Hepatocyte (in vitro differentiated cells): ENCODE measurements around the gene KMT2D.

ENCODE experiments used
- EZH2 ChIP-seq: fragments of 200-600 bp; sonication (generic); IDR thresholded peaks from 2 replicates; pipeline ENCODE4 v1.6.1; 2016; ENCODE audit warnings: antibody characterized with exemption, mild to moderate bottlenecking, borderline replicate concordance
- TF ChIP-seq, protein P1 (sequence below): fragments of 200-600 bp; sonication (generic); IDR thresholded peaks from 2 replicates; pipeline ENCODE4 v1.5.1; 2016; ENCODE audit warnings: antibody characterized with exemption, mild to moderate bottlenecking; ENCODE audit not compliant: poor library complexity

DNA sequence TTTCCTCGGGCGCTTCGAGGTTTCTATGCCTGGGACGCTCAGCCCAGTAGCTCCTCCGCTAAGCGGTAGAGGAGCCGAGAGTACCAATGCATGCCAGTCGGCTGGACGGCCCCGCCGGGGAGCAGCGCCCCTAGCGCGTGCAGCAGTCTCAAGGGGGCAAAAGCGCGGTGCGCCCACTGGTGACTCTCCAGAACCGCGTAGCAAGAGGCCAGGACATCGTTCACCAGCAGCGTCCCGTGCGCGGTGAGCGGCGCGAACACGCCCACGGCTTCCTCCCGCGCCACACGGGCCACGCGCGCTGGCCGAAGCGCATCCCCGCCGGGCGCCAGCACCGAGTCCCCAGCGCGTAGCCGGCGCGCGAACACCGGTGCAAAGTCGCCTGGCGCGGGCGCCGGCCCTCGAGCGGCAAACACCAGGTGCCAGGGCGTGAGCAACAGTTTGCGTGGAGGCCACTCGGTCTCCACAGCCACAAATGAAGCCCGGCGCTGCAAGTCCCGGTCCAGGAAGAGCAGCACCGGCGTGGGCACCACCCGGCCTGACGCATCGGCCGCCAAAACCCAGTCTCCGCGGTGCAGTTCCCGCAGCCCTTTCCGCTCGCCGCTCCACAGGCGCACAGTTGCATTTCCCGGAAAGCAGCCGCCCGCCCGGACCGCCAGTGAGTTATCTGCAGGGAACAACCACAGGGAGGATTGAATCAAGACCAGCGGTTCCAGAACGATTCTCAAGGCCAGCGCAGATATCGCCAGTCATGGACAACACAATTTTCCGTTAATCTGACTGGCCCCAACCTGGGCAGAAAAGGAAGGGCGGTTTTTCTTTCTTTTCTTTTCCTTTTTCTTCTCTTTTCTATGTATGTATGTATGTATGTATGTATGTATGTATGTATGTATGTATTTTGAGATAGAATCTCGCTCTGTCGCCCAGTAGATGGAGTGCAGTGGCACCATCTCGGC is 29.5 kb upstream of the KMT2D start:
- TF ChIP-seq, protein P1, sequence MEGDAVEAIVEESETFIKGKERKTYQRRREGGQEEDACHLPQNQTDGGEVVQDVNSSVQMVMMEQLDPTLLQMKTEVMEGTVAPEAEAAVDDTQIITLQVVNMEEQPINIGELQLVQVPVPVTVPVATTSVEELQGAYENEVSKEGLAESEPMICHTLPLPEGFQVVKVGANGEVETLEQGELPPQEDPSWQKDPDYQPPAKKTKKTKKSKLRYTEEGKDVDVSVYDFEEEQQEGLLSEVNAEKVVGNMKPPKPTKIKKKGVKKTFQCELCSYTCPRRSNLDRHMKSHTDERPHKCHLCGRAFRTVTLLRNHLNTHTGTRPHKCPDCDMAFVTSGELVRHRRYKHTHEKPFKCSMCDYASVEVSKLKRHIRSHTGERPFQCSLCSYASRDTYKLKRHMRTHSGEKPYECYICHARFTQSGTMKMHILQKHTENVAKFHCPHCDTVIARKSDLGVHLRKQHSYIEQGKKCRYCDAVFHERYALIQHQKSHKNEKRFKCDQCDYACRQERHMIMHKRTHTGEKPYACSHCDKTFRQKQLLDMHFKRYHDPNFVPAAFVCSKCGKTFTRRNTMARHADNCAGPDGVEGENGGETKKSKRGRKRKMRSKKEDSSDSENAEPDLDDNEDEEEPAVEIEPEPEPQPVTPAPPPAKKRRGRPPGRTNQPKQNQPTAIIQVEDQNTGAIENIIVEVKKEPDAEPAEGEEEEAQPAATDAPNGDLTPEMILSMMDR: peak; percentile 15
- peak; percentile 91 for TF ChIP-seq EZH2
